NCI-H1694 (cell line): ENCODE results near the gene BCLAF3.

Experiments
- DNase-seq: peaks from one replicate; lab custom pipeline; 2025; lab: John Stamatoyannopoulos, UW

BCLAF3 gene

GRCh38 chrX:19990556-19991349, at the start of gene BCLAF3:
TSS of gene BCLAF3 (minus strand) at chrX:19991061. CDS start at chrX:19970264, 20,797 bp downstream.
- DNase-seq: peak; percentile 34

GRCh38 chrX:20038966-20039365, 48.1 kb upstream of the BCLAF3 start:
- no peak for DNase-seq

GRCh38 chrX:20037186-20037585, 46.3 kb upstream of the BCLAF3 start:
- no peak for DNase-seq

- DNase-seq: no peak
Observed at GRCh38 chrX:20032201-20032600, 41.3 kb upstream of the BCLAF3 start.

- DNase-seq: no peak
Observed at GRCh38 chrX:20029728-20030127, 38.9 kb upstream of the BCLAF3 start.

- DNase-seq: no peak
Observed at GRCh38 chrX:20028588-20028987, 37.7 kb upstream of the BCLAF3 start.

- DNase-seq: no peak
Observed at GRCh38 chrX:20026278-20026677, 35.4 kb upstream of the BCLAF3 start.

GRCh38 chrX:20019672-20020365, 29.0 kb upstream of the BCLAF3 start:
- DNase-seq: no peak

- DNase-seq: no peak
Observed at GRCh38 chrX:20016616-20016945, 25.7 kb upstream of the BCLAF3 start.

GRCh38 chrX:20015945-20016615, 25.2 kb upstream of the BCLAF3 start:
- DNase-seq: no peak

GRCh38 chrX:20015422-20015821, 24.6 kb upstream of the BCLAF3 start:
- DNase-seq: no peak

GRCh38 chrX:20011608-20012007, 20.7 kb upstream of the BCLAF3 start:
- no peak for DNase-seq

GRCh38 chrX:20007962-20008622, 17.2 kb upstream of the BCLAF3 start:
- no peak for DNase-seq

GRCh38 chrX:20005883-20006282, 15.0 kb upstream of the BCLAF3 start:
- no peak for DNase-seq

- no peak for DNase-seq
Observed at GRCh38 chrX:20001588-20001987, 10.7 kb upstream of the BCLAF3 start.

GRCh38 chrX:19991350-19991718, 473 bp upstream of the BCLAF3 start:
- no peak for DNase-seq

GRCh38 chrX:19990151-19990555, 708 bp downstream of the BCLAF3 start:
- no peak for DNase-seq

- no peak for DNase-seq
Observed at GRCh38 chrX:19987856-19988255, 3.0 kb downstream of the BCLAF3 start.

- DNase-seq: no peak
Observed at GRCh38 chrX:19986531-19986930, 4.3 kb downstream of the BCLAF3 start.

- DNase-seq: no peak
Observed at GRCh38 chrX:19981947-19982346, 8.9 kb downstream of the BCLAF3 start.

GRCh38 chrX:19975845-19976244, 15.0 kb downstream of the BCLAF3 start:
- no peak for DNase-seq

GRCh38 chrX:19972984-19973383, 17.9 kb downstream of the BCLAF3 start:
- no peak for DNase-seq

- no peak for DNase-seq
Observed at GRCh38 chrX:19968276-19968675, 22.6 kb downstream of the BCLAF3 start.
